T-helper 2 cell treated with Interferon-gamma antibody and Interleukin-4, amounts not matched to agents 100 ng/mL and 5 ng/mL, for 36 hours (primary cell): ENCODE data around the gene KLHL8. TPM values are rescaled to one million over a fixed set of nuclear protein-coding genes. Genes with fewer than 3 reads are reported as not detected.

Experiments used
- intact Hi-C: fragments of 100-400 bp; cut with micrococcal nuclease; formaldehyde crosslinking; loops from one replicate; pipeline ENCODE4 v1.15.1; 2023
- total RNA-seq: library from RNA; stranded (reverse); gene quantifications from 2 replicates; pipeline ENCODE4 v1.2.3, GENCODE V29; 2022

KLHL8 gene
- total RNA-seq = 10.3 and 11.4 TPM in 2 replicates

DNA sequence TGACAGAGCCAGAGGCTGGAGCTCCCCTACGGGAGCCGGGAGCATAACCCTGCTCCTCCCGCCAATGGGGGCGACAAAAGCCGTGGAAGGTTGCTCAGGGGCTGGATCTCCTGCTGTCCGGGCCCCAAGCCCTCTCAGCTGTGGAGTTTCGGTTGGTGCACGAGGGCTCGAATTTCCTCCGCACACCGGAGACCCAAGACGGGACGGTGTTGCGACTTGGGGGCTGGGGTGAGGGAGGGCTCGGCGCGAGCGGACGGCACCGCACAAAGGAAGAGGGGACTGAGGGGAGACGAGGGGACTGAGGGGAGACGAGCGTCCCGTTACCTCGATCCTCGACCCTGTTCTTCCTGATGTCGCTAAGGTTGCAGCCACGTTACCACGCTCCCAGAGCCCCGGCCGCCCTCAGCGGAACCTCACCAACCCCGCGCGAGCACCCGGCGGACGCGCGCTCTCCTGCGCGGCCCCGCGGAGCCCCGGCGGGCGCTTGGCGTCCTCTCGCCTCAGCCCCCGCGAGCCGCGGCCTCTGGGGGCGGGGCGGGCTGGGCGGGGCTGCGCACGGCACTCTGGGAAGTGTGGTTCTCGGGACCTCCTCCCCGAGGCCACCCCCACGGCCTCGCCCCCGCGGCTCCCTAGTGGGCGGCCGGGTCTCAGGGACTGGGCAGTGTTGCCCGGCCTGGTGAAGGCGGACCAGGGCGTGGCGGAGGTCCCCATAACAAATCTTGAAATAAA lies at the start of gene KLHL8:
Gene KLHL8 (minus strand): TSS at position 525 of the 729 bp plus-strand sequence. CDS start 25,079 bp downstream, outside the sequence.
- intact Hi-C loops = loop anchor here (1.0 kb wide), 7 partner anchors 15 to 788 kb away; partner anchors contain the start of genes AFF1, HSD17B11 and NUDT9

DNA sequence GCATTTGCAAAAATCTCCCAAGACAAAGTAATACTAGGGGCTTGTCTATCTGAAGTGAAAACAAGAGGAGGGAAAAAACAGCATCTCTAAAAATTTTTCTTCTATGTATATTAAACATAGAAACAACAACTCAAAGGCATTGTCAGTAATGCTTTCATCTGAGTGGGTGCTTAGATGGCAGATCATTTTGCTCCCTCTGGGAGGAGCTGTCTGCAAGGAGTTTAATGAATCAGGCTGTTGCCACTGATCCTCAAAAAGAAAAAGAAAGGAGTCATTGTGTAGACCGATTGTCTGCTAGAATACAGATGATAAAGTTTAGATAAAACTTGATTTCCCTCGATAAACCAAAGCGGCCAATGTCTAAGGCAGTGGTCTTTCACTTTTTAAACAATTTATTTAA lies 49.7 kb upstream of the KLHL8 start:
- intact Hi-C loops = loop anchor here (10.0 kb wide), 1 partner anchor 195 kb away; no protein-coding TSS in a partner anchor

DNA sequence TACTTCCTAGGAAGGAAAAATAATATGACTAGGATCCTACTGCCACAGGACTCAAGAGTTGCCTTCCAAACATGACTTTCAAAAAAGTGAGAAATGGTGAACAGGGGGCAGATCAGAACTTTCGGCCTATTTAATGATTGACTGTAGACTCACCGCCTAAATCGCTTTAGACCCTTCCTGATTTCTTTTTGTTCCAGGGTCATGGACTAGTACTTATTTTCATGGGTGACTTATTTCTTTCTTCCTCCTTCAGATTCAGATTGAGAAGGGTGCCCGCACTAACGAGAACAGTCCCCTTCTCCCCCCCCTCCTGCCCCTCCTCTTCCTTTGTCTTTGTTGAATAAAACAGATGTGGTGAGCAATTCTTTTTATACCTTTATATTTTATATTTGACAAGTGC lies 48.0 kb upstream of the KLHL8 start:
- intact Hi-C loops = no loop called here

DNA sequence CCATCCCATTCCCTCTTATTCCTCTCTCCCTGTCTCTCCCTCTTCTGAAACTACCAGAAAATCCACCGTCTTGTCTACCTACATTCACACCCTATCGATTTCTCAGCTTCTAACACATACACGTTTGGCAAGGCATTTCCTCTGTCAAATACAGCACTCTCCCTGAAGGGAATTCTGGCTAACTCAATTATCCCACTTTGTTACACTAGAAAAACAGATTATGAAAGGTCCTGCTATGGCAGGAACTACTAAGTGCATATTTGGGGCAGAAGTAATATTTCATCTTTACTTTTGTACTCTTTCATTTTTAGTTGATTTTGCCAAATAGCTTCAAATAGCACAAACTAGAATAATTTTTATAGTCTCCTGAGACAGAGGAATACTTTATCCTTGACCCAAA lies 46.6 kb upstream of the KLHL8 start:
- intact Hi-C loops = no loop called here

DNA sequence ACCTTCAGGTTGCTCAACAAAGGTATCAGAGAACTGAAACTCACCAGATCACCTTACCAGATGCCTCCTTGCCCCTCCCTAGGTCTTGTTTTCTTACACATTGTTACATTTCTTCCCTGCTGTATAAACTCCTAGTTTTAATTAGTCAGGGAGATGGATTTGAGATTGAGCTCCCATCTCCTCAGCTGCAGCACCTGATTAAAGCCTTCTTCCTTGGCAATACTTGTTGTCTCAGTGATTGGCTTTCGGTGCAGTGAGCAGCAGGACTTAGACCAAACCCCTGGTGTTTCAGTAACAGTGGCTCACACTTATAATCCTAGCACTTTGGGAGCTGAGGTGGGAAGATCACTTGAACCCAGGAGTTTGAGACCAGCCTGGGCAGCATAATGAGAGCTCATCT lies 42.5 kb upstream of the KLHL8 start:
- intact Hi-C loops = no loop called here

DNA sequence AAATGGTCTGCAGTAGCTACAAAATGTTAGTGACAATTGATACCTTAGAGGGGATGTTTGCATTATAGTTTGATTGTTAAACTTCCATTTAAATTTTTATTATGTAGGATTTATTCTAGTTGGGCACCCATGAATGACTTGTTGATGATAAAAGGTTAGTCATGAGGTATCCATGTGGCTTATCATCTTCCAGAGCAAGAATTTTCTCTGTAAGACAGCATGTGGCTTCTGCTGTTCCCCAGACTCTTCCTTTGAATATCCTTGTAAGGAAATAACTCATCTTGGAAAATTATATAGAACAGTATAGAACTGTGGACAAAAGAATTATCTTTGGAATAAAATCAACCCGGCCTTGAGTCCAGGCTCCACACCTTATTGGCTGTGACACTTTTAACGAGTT lies 40.1 kb upstream of the KLHL8 start:
- intact Hi-C loops = no loop called here

DNA sequence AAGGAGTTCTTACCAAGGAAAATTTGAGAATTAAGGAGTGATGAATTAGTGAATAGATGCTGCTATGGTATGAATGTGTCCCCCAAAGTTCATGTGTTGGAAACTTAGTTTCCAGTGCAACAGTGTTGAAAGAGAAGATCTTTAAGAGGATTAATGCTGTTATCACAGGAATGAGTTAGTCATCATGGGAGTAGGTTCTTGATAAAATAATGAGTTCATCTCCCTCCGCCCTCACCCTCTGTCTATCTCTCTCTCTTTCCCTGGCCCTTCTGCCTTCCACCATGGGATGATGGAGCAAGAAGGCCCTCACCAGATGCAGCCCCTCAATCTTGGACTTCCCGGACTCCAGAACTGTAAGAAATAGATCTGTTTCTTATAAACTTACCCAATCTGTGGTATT lies 38.3 kb upstream of the KLHL8 start:
- intact Hi-C loops = no loop called here

DNA sequence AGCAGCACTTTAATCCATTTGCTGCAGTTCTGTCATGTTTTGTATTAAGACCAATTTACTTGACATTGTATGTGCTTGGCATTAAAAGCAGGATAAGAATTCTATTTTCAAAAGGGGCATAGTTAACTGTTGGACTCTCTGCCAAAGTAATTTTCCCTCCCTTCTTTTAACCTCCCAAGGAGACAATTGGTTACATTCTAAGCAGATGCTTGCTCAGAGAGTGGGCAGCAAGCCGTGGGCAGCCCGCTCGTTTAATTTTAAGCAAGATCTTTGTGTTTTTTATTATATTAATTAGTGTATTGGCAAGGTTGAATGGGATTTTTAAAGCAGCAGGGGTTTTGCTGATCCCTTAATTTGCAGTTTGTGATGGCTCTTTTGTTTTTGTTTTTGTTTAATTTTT lies 37.1 kb upstream of the KLHL8 start:
- intact Hi-C loops = no loop called here

DNA sequence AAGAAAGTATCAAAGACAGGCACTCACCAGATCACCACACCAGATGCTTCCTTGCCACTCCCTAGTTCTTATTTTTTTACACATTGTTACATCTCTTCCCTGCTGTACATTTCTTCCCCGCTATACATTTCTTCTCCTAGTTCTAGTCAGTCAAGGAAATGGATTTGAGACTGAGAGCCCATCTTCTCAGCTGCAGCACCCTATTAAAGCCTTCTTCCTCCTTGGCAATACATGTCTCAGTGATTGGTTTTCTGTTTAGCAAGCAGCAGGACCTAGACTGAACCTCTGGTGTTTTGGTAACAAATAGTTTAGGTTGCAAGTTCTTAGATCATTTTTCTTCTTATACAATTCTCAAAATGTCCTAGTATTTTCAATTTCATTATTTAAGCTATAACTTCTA lies 35.3 kb upstream of the KLHL8 start:
- intact Hi-C loops = no loop called here

DNA sequence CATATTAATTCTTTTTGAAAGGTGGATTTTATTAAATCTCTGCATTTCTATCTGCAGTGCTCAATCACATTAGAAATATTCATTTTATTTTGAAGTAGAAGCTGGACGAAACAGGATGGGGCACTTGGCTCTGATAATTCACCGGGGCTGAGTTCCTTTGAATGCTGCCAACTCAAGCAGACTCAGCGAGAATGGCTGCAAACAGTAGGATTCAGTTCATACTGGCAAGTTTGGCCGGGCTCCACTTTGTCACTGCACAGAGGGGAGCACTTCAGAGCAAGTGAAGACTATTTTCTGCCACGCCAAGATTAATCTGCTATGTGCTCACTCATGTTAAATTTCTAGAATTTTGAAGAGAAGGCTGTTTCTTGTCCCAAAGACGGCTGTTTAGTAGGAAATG lies 30.7 kb upstream of the KLHL8 start:
- intact Hi-C loops = no loop called here

DNA sequence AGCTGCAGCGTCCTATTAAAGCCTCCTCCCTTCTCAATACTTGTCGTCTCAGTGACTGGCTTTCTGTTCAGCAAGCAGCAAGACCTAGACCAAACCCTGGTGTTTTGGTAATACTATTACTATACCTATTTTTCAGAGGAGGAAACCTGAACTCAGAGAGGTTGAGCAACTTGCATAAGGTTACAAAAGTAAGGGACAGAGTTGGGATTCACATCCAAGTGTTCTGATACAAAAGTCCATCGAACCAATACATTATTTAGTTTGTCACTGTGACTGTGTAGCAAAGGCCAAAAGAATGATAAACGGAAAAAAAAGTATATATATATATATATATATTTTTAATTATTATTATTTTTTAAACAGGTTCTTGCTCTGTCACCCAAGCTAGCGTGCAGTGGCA lies 29.9 kb upstream of the KLHL8 start:
- intact Hi-C loops = no loop called here

DNA sequence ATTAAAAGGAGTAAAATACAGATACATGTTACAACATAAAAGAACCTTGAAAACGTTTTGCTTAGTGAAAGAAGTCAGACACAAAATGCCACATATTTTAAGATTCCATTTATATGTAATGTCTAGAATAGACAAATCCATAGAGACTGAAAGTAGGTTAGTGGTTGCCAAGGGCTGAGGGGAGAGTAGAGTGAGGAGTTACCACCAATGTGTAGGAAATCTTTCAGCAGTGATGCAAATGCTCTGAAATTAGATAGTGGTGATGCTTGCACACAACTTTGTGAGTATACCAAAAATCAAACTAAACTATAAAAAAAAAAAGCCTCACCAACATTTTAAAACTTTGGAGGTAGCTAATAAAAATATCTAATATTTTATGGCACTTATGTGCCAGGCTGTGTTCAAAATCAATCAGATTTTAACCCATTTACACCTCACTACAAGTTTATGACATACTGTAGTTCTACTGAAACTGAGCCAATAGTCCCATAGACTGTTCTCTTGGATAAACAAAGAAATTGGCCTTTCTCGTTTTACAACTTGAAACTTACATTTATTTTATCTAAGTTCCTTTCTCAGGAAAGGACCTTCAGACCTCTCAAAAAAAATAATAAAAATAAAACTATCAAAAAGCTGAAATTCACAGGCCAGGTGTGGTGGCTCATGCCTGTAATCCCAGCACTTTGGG lies 29.1 kb upstream of the KLHL8 start:
- intact Hi-C loops = no loop called here

DNA sequence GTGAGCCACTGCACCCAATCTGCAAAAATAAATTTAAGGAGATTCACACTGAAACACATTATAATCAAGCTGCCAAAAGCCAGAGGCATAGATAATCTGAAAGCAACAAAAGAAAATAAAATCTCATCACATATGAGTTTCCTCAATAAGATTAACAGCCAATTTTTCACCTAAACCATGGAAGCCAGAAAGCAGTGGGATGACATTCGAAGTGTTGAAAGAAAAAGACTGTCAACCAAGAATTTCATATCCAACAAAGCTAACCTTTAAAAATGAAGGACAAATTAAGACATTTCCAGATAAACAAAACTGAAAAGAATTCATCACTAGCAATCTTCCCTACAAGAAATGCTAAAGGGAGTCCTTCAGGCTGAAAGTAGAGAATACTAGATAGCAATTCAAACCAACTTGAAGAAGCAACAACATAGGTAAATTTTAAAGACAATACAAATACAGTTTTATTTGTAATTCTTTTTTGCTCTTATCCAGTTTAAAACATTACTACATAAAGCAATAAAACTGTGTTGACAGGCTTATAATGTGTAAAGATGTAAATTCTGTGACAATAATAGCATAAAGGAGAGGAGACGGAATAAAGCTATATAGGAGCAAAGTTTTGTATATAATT lies 23.1 kb upstream of the KLHL8 start:
- intact Hi-C loops = no loop called here

DNA sequence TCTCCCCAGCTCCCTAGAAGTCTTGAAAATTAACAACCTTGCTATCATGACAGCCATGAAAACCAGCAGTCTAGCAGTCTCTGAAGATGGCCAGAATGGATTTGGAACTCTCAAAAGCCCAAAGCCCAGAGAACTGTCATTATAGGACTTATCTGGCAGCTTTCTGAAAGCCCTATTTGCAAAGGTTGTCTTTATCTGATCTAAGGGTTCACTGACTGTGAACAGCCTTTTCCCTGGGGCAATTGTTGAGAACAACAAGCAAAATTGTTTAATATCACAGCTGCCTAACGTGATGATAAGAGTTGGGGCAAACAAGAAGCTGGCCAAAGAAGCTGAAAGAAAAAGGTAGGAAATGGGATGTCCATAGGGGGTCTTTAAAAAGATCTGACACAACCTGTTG lies 20.9 kb upstream of the KLHL8 start:
- intact Hi-C loops = no loop called here

DNA sequence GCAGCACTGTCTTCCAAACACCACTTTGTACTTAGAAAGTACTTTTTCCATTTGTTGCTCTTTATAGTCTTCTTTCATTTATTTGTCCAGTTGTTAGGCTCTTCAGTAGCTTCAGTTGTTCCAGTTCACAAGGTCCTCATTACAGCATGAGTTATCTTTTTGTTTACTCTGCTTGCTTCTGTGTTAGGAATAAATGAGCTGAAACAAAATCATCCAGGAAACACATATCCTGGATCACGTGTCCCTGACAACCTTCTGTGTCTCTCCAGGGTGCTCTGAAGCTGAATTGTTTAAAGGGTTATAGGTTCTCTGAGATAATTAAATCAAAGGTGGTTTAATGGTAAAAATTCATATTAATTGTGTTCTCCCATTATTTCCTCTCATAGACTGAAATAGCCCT lies 19.9 kb upstream of the KLHL8 start:
- intact Hi-C loops = no loop called here

DNA sequence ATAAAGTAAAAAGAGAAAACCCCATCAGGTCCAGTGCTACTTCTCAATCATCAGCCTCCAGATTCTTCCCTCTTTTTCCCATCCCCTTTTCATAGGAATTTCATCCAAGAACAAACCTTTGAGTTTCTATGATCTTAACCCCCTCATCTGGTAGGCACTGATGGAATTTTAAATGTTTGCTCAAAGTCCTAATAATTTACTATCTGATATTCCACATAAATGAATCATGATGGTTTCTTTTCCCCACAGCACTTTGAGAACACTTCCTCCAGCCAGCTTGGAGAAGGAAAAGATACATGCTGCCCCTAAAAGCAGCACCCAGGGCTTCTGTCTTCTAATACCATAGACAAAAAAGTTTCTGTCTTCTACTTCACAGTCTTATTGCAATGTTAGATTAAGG lies 19.4 kb upstream of the KLHL8 start:
- intact Hi-C loops = loop anchor here (5.0 to 10.0 kb wide), 3 partner anchors 225 to 745 kb away; no protein-coding TSS in a partner anchor

DNA sequence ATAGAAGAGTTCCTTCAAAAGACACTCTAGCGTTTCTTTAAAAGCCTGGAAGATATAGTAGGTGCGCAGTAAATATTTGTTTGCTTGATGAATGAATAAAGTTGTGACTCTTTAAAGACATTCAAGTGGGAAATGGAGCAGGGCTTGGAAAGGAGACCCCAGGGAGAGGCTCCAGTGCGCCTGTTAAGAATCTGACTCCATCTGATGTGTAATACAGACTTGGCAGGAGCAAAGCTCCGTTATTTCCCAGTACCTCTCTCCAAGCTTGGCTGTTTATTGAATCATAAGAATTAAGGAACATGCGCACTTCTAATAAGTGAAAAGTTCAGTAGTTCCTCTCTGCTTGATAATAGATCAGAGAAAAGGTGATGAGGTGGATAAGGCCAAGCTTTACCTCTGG lies 18.8 kb upstream of the KLHL8 start:
- intact Hi-C loops = loop anchor here (5.0 to 10.0 kb wide), 3 partner anchors 226 to 744 kb away; no protein-coding TSS in a partner anchor

DNA sequence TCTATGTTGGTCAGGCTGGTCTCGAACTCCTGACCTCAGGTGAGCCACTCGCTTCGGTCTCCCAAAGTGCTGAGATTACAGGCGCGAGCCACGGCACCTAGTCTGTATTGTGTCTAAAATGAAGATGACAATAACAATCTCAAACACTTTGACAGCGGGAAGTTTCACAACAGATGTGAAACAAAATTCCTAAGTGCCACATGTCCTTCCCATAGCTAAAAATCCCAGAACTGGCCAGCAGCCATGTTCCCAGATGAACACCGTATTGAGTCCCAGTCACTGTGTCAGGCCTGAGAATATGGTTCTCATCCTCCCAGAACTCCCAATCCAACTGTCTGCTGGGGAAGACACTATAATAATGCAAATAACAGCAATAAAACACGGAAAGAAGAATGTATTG lies 16.4 kb upstream of the KLHL8 start:
- intact Hi-C loops = loop anchor here (5.0 to 10.0 kb wide), 3 partner anchors 228 to 742 kb away; no protein-coding TSS in a partner anchor

DNA sequence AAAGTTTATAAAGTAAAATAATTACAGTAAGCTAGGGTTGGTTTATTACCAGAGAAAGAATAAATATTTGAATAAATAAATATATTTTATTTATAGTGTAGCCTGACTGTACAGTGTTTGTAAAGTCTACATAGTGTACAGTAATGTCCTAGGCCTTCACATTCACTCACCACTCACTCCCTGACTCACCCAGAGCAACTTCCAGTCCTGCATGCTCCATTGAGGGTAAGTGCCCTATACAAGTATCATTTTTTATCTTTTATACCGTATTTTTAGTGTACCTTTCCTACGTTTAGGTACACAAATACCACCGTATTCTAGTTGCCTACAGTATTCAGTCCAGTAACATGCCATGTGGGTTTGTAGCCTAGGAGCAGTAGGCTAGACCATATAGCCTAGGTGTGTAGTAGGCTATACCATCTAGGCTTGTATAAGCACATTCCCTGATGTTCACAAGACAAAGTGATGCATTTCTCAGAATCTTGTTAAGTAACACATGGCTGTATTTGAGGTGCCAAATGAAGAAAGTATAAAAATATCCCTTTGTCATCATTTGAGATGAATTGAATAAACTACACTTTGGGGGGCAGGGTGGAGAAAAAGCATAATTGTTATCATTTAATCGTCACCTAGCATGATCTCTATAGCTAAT lies 14.7 kb upstream of the KLHL8 start:
- intact Hi-C loops = loop anchor here (1.0 to 10.0 kb wide), 6 partner anchors 15 to 740 kb away; partner anchors contain the start of gene KLHL8

DNA sequence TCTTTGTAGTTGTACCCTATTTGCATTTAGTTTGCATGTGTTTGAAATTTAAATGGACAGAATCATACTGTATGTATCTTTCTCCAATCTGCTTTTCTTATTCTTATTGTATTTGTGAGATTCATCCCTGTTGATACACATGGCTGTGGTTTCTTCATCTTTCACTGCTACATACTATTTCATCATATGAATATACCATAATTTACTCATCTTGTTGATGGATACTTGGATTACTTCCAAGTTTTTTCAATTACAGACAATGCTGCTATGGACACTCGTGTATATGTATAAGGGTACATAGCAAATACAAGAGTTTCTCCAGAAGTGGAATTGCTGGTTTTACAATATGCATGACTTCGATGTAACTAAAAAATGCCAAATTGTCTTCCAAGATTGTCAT lies 11.8 kb upstream of the KLHL8 start:
- intact Hi-C loops = loop anchor here (10.0 kb wide), 2 partner anchors 233 to 737 kb away; no protein-coding TSS in a partner anchor

DNA sequence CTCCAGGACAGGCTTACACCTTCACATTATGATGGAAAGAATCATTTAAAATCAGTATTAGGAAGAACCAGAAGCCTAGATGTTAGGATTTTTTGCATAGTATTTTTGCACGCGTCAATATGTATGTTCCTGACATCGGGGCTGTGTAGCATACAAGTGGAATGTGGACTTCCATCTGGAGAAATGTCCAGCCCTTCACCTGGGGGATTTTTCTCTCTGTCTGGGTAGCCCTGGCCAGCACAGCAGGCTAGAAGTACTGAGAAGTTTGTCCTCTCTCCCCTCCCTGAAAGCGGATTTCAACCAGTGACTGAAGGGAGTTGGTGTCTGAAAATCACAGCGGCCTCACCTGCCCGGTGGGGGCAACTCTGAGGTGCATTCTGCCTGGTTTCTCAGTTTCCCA lies 10.4 kb upstream of the KLHL8 start:
- intact Hi-C loops = loop anchor here (10.0 kb wide), 2 partner anchors 234 to 736 kb away; no protein-coding TSS in a partner anchor
